Upper lobe of right lung (tissue), 1 donor: Measurements from ENCODE around the gene NNT. TPM values are rescaled to one million over a fixed set of nuclear protein-coding genes. Genes with fewer than 3 reads are reported as not detected.
A peak's percentile ranks its signal among the peaks of the same experiment; 100 is the strongest.
"Not testable (repeated sequence)": the region's sequence is repeated elsewhere in the genome, so short reads cannot be mapped to it uniquely, and the experiment has no call there.

Experiments
- ATAC-seq: fragments of 200-7000 bp; cut with Tn5 transposase; one replicate; pipeline ENCODE4 v1.9.1; 2020; ENCODE audit warnings: mild to moderate bottlenecking, moderate library complexity
- DNase-seq: peaks from one replicate; pipeline ENCODE4 v3.0.0-alpha.2; 2020
- H3K27ac ChIP-seq: fragments of 200-600 bp; one replicate; pipeline ENCODE4 v1.8.0; 2022
- H3K27me3 ChIP-seq: fragments of 200-600 bp; one replicate; pipeline ENCODE4 v1.8.0; 2022; ENCODE audit warnings: mild to moderate bottlenecking
- H3K36me3 ChIP-seq: fragments of 200-600 bp; one replicate; pipeline ENCODE4 v1.8.0; 2022
- H3K4me1 ChIP-seq: fragments of 200-600 bp; one replicate; pipeline ENCODE4 v1.8.0; 2022
- H3K4me3 ChIP-seq: fragments of 200-600 bp; one replicate; pipeline ENCODE4 v1.8.0; 2022; ENCODE audit warnings: mild to moderate bottlenecking
- H3K9me3 ChIP-seq: fragments of 200-600 bp; one replicate; pipeline ENCODE4 v1.8.0; 2022
- CTCF ChIP-seq: fragments of 200-600 bp; IDR thresholded peaks from one replicate; pipeline ENCODE4 v1.8.0; 2022; ENCODE audit warnings: antibody characterized with exemption
- intact Hi-C: fragments of 100-400 bp; cut with DNase I; formaldehyde crosslinking; loops from one replicate; pipeline ENCODE4 v1.11.0; 2022
- total RNA-seq: library from RNA; stranded (reverse); fragmentation: NEBNext Ultra II Directional; extraction: Animal tissue kit (Norgen Biotek cat#: 25700); gene quantifications from one replicate; pipeline ENCODE4 v1.2.1, GENCODE V29; 2021
- donor health status: DM: no; HTN: yes; CAD: no; lungs with severe emphysema.

Gene NNT
- total RNA-seq, 1 donor from 2014 or later: 67.7 TPM

DNA sequence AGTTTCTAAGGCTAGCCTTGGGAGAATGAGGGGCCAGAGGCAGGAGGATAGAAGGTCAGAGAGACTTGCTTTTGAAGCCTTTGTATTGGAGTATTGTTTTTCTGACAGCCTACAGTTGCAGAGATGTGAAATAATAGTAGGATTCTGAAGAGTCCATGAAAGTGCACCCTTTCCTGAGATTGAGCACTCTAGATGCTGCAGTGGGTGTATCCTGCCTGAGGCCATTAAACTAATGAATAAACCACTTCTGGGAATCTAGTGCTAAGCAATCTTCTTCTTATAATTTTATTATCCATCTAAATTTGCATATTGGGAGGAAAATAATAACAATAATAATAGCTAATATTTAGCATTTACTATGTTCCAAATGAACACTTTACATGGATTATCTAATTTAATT, 19.3 kb upstream of the NNT start:
- ATAC-seq: no peak
- intact Hi-C loops: no loop called here
- no peak for TF ChIP-seq CTCF
- no peaks in the 10 kb centered on the region for H3K36me3 ChIP-seq
- H3K9me3 ChIP-seq: no peaks in the 10 kb centered on the region
- no peak for DNase-seq
- H3K27me3 ChIP-seq: no peaks in the 10 kb centered on the region
- H3K27ac ChIP-seq: no peak overlapping the region
- no peak overlapping the region for H3K4me3 ChIP-seq
- no peaks in the 10 kb centered on the region for H3K4me1 ChIP-seq

- TF ChIP-seq CTCF: no peak
These were observed 18.7 kb upstream of the NNT start for GRCh38 chr5:43584166-43584699.

DNA sequence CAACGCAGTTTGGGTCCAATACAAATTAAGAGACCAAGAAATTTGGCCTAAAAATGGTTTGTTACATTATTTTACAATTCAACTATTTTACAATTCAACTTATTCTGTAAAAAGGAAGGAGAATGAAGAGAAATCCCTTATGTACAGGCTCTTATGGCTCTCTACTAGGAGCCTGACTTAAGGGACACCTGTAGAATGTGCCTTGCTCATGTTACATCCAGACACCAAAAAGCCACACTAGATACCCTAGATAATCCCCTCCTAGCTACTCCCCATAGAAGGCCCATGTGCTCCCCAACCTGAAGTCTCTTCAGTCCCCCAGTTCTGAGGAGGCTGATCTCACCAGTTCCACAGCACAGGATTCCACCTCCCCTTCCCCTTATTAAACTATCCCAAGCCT, 14.1 kb upstream of the NNT start:
- H3K4me1 ChIP-seq: no peaks in the 10 kb centered on the region
- DNase-seq (no peak), ATAC-seq (no peak)
- no peak for TF ChIP-seq CTCF
- no peaks in the 10 kb centered on the region for H3K9me3 ChIP-seq
- no peak overlapping the region for H3K27ac ChIP-seq
- intact Hi-C loops: no loop called here
- H3K27me3 ChIP-seq: no peaks in the 10 kb centered on the region
- no peaks in the 10 kb centered on the region for H3K36me3 ChIP-seq
- H3K4me3 ChIP-seq: no peak overlapping the region

More at GRCh38 chr5:43584166-43584699, 18.7 kb upstream of the NNT start:
- no peak for DNase-seq
- Histone ChIP-seq H3K4me1 (no peaks in the 10 kb centered on the region), H3K36me3 (no peaks in the 10 kb centered on the region), H3K27me3 (no peaks in the 10 kb centered on the region), H3K4me3 (no peak overlapping the region), H3K9me3 (no peaks in the 10 kb centered on the region), H3K27ac (no peak overlapping the region)
- intact Hi-C loops: no loop called here
- no peak for ATAC-seq

DNA sequence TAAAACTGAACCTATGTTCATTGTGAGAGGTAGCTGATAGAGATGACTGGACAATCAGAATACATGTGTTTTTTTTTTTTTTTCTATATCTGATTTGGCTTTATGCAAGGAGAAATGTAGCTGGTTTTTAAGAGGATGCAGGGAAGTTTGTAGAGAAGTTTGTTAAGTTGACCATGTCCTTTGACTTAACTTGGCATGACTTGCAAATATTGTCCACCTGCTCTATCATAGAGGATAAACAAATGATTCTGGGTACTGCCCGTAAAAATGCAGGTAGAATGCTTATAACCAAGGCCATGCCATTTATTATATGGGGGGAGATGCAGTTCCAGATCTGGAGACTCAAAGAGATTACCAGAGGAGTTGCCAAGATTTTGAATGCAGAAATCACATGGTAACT, 13.7 kb upstream of the NNT start:
- Histone ChIP-seq H3K27me3 (no peaks in the 10 kb centered on the region), H3K27ac (no peak overlapping the region), H3K9me3 (no peaks in the 10 kb centered on the region), H3K4me3 (no peak overlapping the region), H3K4me1 (no peaks in the 10 kb centered on the region), H3K36me3 (no peaks in the 10 kb centered on the region)
- no peak for TF ChIP-seq CTCF
- DNase-seq (no peak), ATAC-seq (no peak)
- intact Hi-C loops: no loop called here

- Histone ChIP-seq H3K27me3 (no peaks in the 10 kb centered on the region), H3K36me3 (no peaks in the 10 kb centered on the region), H3K27ac (no peak overlapping the region), H3K9me3 (no peaks in the 10 kb centered on the region), H3K4me3 (no peak overlapping the region), H3K4me1 (no peaks in the 10 kb centered on the region)
- ATAC-seq (no peak), DNase-seq (no peak)
- intact Hi-C loops: no loop called here
- TF ChIP-seq CTCF: no peak
These were observed 12.3 kb upstream of the NNT start for GRCh38 chr5:43590700-43591099.

- intact Hi-C loops: no loop called here
- Histone ChIP-seq H3K36me3 (no peaks in the 10 kb centered on the region), H3K27ac (no peak overlapping the region), H3K4me3 (no peak overlapping the region), H3K9me3 (no peaks in the 10 kb centered on the region), H3K27me3 (no peaks in the 10 kb centered on the region), H3K4me1 (no peaks in the 10 kb centered on the region)
- DNase-seq: no peak
- no peak for TF ChIP-seq CTCF
- peak; percentile 36 for ATAC-seq
These were observed 10.6 kb upstream of the NNT start for GRCh38 chr5:43592363-43592762.

- peaks cover 11% of the 10 kb centered on the region for H3K4me1 ChIP-seq
- intact Hi-C loops, H3K36me3 ChIP-seq, DNase-seq, H3K9me3 ChIP-seq, H3K27me3 ChIP-seq, H3K4me3 ChIP-seq, ATAC-seq, H3K27ac ChIP-seq: not testable (repeated sequence)
These were observed 4.1 kb upstream of the NNT start for GRCh38 chr5:43598927-43599326.
